Large intestine (tissue), 3 donors: ENCODE measurements around the gene CHFR. TPM values are rescaled to one million over a fixed set of nuclear protein-coding genes. Genes with fewer than 3 reads are reported as not detected.

Source experiments
- DNase-seq, 2 donors: peaks; one replicate each; pipeline versions ENCODE4 v3.0.0 to v3.0.0-alpha.2; 2013
- H3K27ac ChIP-seq: one replicate; pipeline ENCODE4 v1.5.1; 2013; ENCODE audit warnings: low read length
- H3K27me3 ChIP-seq: 2 replicates; pipeline ENCODE4 v1.6.1; 2013; ENCODE audit warnings: low read length; ENCODE audit not compliant: control insufficient read depth, insufficient read depth
- H3K36me3 ChIP-seq: 2 replicates; pipeline ENCODE4 v1.6.1; 2013; ENCODE audit warnings: low read length; ENCODE audit not compliant: control insufficient read depth, insufficient read depth
- H3K4me1 ChIP-seq: one replicate; pipeline ENCODE4 v1.6.1; 2013; ENCODE audit warnings: low read length; ENCODE audit not compliant: control insufficient read depth, insufficient read depth
- H3K4me3 ChIP-seq: one replicate; pipeline ENCODE4 v1.5.1; 2013; ENCODE audit warnings: low read length
- H3K9me3 ChIP-seq: one replicate; pipeline ENCODE4 v1.6.1; 2013; ENCODE audit warnings: mild to moderate bottlenecking, low read depth, low read length, moderate library complexity; ENCODE audit not compliant: control insufficient read depth
- WGBS: methylation state at CpG from one replicate; pipeline ENCODE4 v1.1.5; 2013; ENCODE audit warnings: low lambda C conversion rate; ENCODE audit not compliant: insufficient coverage; 5-methylcytosine and 5-hydroxymethylcytosine counted together
- polyA plus RNA-seq: library from polyadenylated mRNA; unstranded; fragments of 120-200 nt; gene quantifications from one replicate; pipeline ENCODE4 v1.2.1, GENCODE V29; 2013

Gene CHFR
- polyA plus RNA-seq, 1 donor = 31.9 TPM

GRCh38 chr12:132833341-132833740 is 54.1 kb downstream of the CHFR start:
- H3K27ac ChIP-seq = no peak overlapping the region
- DNase-seq = no peak
- WGBS = no CpG with 5 or more reads among the region's 8 CpGs
- no peaks in the 10 kb centered on the region for H3K9me3 ChIP-seq
- H3K36me3 ChIP-seq = peaks cover 9% of the 10 kb centered on the region
- no peaks in the 10 kb centered on the region for H3K4me1 ChIP-seq
- H3K4me3 ChIP-seq = no peak overlapping the region
- no peaks in the 10 kb centered on the region for H3K27me3 ChIP-seq

- no peak overlapping the region for H3K27ac ChIP-seq
- H3K4me3 ChIP-seq = no peak overlapping the region
- H3K4me1 ChIP-seq = peaks cover 9% of the 10 kb centered on the region
- WGBS = 100% methylated on average over 2 of the region's 11 CpGs
- no peaks in the 10 kb centered on the region for H3K27me3 ChIP-seq
- no peak for DNase-seq
- H3K36me3 ChIP-seq = peaks cover 17% of the 10 kb centered on the region
- no peaks in the 10 kb centered on the region for H3K9me3 ChIP-seq
Observed at GRCh38 chr12:132831771-132832170, 55.6 kb downstream of the CHFR start.

- Histone ChIP-seq H3K4me1 (peaks cover 9% of the 10 kb centered on the region), H3K4me3 (peak within 1 kb of the TSS; percentile 93), H3K27me3 (no peaks in the 10 kb centered on the region), H3K27ac (peak within 1 kb of the TSS; percentile 79), H3K36me3 (peaks cover 38% of the 10 kb centered on the region), H3K9me3 (no peaks in the 10 kb centered on the region)
- DNase-seq = peak; percentile 94 to 95
- WGBS = no CpG with 5 or more reads among the region's 78 CpGs
Observed at GRCh38 chr12:132828706-132829534, 58.5 kb downstream of the CHFR start, which contains the start of gene GOLGA3. GOLGA3 (minus strand) TSS chr12:132828869; CDS start chr12:132822128, 6,741 bp downstream.

GRCh38 chr12:132827763-132828703 is 59.4 kb downstream of the CHFR start:
- Histone ChIP-seq H3K9me3 (no peaks in the 10 kb centered on the region), H3K4me3 (peak overlapping the region; percentile 93), H3K36me3 (peaks cover 37% of the 10 kb centered on the region), H3K27ac (peak overlapping the region; percentile 79), H3K27me3 (no peaks in the 10 kb centered on the region), H3K4me1 (peaks cover 9% of the 10 kb centered on the region)
- no CpG with 5 or more reads among the region's 59 CpGs for WGBS
- peak in 1 of 2 donors; percentile 51 for DNase-seq

GRCh38 chr12:132825861-132826260 is 61.5 kb downstream of the CHFR start:
- H3K36me3 ChIP-seq = peaks cover 44% of the 10 kb centered on the region
- H3K27me3 ChIP-seq = no peaks in the 10 kb centered on the region
- no CpG with 5 or more reads among the region's 16 CpGs for WGBS

GRCh38 chr12:132825089-132825488 is 62.3 kb downstream of the CHFR start:
- no peaks in the 10 kb centered on the region for H3K27me3 ChIP-seq
- peaks cover 51% of the 10 kb centered on the region for H3K36me3 ChIP-seq
- no CpG with 5 or more reads among the region's 18 CpGs for WGBS
- no peak overlapping the region for H3K4me3 ChIP-seq
- DNase-seq = no peak
- H3K9me3 ChIP-seq = no peaks in the 10 kb centered on the region
- H3K27ac ChIP-seq = no peak overlapping the region
- H3K4me1 ChIP-seq = peaks cover 9% of the 10 kb centered on the region

More at GRCh38 chr12:132825861-132826260, 61.5 kb downstream of the CHFR start:
- Histone ChIP-seq H3K4me3 (no peak overlapping the region), H3K27ac (no peak overlapping the region), H3K4me1 (peaks cover 9% of the 10 kb centered on the region), H3K9me3 (no peaks in the 10 kb centered on the region)
- DNase-seq = no peak

GRCh38 chr12:132824053-132824452 is 63.4 kb downstream of the CHFR start:
- H3K4me1 ChIP-seq = peaks cover 9% of the 10 kb centered on the region
- no peak overlapping the region for H3K27ac ChIP-seq
- no peak for DNase-seq

GRCh38 chr12:132818562-132818961 is 68.8 kb downstream of the CHFR start:
- H3K9me3 ChIP-seq = no peaks in the 10 kb centered on the region
- no peak overlapping the region for H3K27ac ChIP-seq
- no peak overlapping the region for H3K4me3 ChIP-seq
- no peak for DNase-seq
- no peaks in the 10 kb centered on the region for H3K27me3 ChIP-seq
- H3K4me1 ChIP-seq = no peaks in the 10 kb centered on the region
- peaks cover 65% of the 10 kb centered on the region for H3K36me3 ChIP-seq
- no CpG with 5 or more reads among the region's 8 CpGs for WGBS

More at GRCh38 chr12:132824053-132824452, 63.4 kb downstream of the CHFR start:
- no peaks in the 10 kb centered on the region for H3K9me3 ChIP-seq
- no CpG with 5 or more reads among the region's 7 CpGs for WGBS
- H3K36me3 ChIP-seq = peaks cover 60% of the 10 kb centered on the region
- no peaks in the 10 kb centered on the region for H3K27me3 ChIP-seq
- H3K4me3 ChIP-seq = no peak overlapping the region

- no CpG with 5 or more reads among the region's 21 CpGs for WGBS
- DNase-seq = no peak
- H3K36me3 ChIP-seq = peaks cover 69% of the 10 kb centered on the region
Observed at GRCh38 chr12:132814232-132814631, 73.2 kb downstream of the CHFR start.

GRCh38 chr12:132813443-132813842 is 74.0 kb downstream of the CHFR start:
- no peak overlapping the region for H3K27ac ChIP-seq
- WGBS = no CpG with 5 or more reads among the region's 6 CpGs
- no peaks in the 10 kb centered on the region for H3K4me1 ChIP-seq
- no peaks in the 10 kb centered on the region for H3K27me3 ChIP-seq
- no peak for DNase-seq
- H3K36me3 ChIP-seq = peaks cover 67% of the 10 kb centered on the region
- no peaks in the 10 kb centered on the region for H3K9me3 ChIP-seq
- H3K4me3 ChIP-seq = no peak overlapping the region

More at GRCh38 chr12:132814232-132814631, 73.2 kb downstream of the CHFR start:
- no peak overlapping the region for H3K27ac ChIP-seq
- no peaks in the 10 kb centered on the region for H3K4me1 ChIP-seq
- no peaks in the 10 kb centered on the region for H3K27me3 ChIP-seq
- no peak overlapping the region for H3K4me3 ChIP-seq
- H3K9me3 ChIP-seq = no peaks in the 10 kb centered on the region
